Activated CD8-positive, alpha-beta memory T cell treated with anti-CD3 and anti-CD28 coated beads for 36 hours (primary cell): Measurements from ENCODE around the gene ARMC3. TPM values are rescaled to one million over a fixed set of nuclear protein-coding genes. Genes with fewer than 3 reads are reported as not detected.
"Not testable (repeated sequence)": the region's sequence is repeated elsewhere in the genome, so short reads cannot be mapped to it uniquely, and the experiment has no call there.

Experiments used
- CTCF ChIA-PET: fragments of 350-600 bp; sonication (Branson Sonifier 250); formaldehyde crosslinking; loops from one replicate; lab custom pipeline; 2021; ENCODE audit warnings: antibody characterized with exemption; lab: Charles Lee
- POLR2A ChIA-PET: fragments of 350-600 bp; sonication (Branson Sonifier 250); formaldehyde crosslinking; loops from one replicate; lab custom pipeline; 2021; ENCODE audit warnings: antibody characterized with exemption; lab: Charles Lee
- total RNA-seq, 2 experiments: library from RNA; stranded (reverse); gene quantifications; one replicate each; pipeline ENCODE4 v1.2.3, GENCODE V29; 2021

Gene ARMC3
- total RNA-seq, 2 experiments from 2014 or later, result not detected

GRCh38 chr10:22925088-22925487, 2.8 kb upstream of the ARMC3 start:
- ChIA-PET CTCF (no interaction called here), POLR2A (interaction anchor here (0.6 kb wide), 1 partner anchor 253 kb away, joined by 5 read pairs; no protein-coding TSS in a partner anchor)

DNA sequence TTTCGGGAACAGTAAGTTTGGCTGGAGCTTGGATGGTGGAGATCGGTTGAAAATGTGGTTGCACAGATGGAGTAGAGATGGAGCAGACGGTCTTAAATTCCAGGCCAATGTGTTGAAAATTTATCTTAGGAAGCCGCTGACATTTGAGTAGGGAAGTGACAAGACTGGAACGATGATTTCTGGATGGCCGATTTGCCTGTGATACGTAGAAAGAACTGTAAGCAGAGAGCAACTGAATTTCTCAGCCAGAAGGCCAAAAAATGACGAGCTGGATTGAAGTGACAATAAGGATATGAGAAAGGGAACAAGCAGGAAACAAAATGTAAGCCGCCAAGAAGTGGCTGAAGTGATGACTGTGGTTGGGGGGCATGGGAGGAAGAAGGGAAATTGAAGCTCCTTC, 687 bp upstream of the ARMC3 start:
- ChIA-PET CTCF (no interaction called here), POLR2A (no interaction called here)

DNA sequence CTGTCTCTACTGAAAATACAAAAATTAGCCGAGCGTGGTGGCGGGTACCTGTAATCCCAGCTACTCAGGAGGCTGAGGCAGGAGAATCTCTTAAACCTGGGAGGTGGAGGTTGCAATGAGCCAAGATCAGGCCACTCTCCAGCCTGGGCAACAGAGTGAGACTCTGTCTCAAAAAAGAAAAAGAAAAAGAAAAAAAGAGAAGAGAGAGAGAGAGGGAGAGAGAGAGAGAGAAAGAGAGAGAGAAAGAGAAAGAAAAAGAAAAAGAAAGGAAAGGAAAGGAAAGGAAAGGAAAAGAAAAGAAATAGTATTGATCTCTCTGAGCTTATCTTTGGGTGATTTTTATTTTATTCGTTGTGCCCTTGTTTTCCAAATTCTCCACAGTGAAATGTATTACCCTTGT, 1.2 kb downstream of the ARMC3 start:
- POLR2A ChIA-PET, CTCF ChIA-PET: not testable (repeated sequence)

GRCh38 chr10:22931948-22932347, 4.1 kb downstream of the ARMC3 start:
- CTCF ChIA-PET, result no interaction called here
- POLR2A ChIA-PET, result no interaction called here

- POLR2A ChIA-PET, result no interaction called here
- CTCF ChIA-PET, result no interaction called here
These were observed 4.9 kb downstream of the ARMC3 start for GRCh38 chr10:22932626-22933370.

- CTCF ChIA-PET, result no interaction called here
- POLR2A ChIA-PET, result no interaction called here
These were observed 6.9 kb downstream of the ARMC3 start for GRCh38 chr10:22934726-22935125.

DNA sequence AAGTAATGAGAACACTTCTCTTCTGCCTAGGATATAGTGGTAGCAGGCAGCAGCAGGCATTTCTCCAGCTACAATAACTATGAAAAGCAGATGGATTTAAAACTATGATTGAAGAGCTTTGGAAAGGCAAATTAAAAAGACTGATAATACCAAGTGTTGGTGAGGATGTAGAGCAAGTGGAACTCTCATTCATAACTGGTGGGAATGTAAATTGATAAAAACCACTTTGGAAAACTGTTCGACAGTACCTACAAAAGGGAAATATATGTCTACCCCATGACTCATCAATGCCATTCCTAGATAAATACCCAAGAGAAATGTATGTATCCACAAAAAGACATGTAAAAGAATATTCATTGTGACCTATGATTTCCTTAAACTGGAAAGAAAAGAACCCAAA, 14.6 kb downstream of the ARMC3 start:
- ChIA-PET CTCF (no interaction called here), POLR2A (no interaction called here)

- CTCF ChIA-PET, result interaction anchor here (0.5 kb wide), 1 partner anchor 345 kb away, joined by 3 read pairs; no protein-coding TSS in a partner anchor
- POLR2A ChIA-PET, result no interaction called here
These were observed 18.3 kb downstream of the ARMC3 start for GRCh38 chr10:22945934-22946673.

DNA sequence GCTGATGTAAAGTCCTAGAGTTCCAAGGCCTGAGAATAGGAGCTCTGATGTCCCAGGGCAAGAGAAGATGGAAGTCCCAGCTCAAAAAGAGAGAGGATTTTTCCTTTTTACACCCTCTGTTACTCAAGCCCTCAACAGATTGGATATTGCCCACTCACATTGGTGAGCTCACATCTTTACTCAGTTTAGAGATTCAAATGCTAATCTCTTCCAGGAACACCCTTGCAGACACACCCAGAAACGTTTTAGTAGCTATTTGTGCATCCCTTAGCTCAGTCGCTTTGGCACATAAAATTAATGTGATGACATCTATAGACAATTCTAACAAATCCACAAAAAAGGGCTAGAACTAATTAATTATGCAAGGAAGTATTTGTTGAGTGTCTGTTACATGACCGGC, 27.1 kb downstream of the ARMC3 start:
- CTCF ChIA-PET, result no interaction called here
- POLR2A ChIA-PET, result no interaction called here

DNA sequence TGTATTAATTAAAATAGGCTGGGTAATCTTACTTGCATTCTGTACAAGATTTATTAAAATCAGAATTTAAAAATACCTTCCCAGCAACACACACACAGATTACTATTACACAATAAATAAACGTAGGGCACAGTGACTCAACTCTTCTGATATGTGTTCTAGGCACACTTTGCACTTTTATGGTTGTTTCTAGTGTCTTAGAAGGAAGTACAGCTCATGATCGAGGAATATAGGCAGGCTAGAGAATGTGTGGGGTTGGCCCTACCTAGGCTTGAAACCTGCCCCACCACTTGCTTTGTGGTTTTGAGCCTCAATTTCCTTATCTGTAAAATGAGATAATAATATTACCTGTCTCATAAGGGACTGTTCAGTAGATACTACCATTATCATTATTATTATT, 30.5 kb downstream of the ARMC3 start:
- ChIA-PET CTCF (no interaction called here), POLR2A (no interaction called here)

DNA sequence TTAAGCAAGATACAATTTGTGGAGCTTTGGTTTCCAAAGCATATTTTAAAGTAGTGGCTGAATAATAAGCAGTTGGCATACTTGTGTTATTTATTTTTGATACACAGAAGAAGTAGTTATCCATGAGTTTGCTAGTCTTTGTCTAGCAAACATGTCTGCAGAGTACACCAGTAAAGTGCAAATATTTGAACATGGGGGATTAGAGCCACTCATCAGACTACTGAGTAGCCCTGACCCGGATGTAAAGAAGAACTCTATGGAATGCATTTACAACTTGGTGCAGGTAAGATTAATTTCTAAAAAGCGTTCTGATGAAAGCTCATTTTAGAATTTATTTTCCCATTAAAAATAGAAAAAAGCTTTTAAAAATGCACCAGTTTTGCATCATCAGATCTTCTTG, 31.4 kb downstream of the ARMC3 start:
- POLR2A ChIA-PET, result no interaction called here
- CTCF ChIA-PET, result interaction anchor here (0.6 kb wide), 1 partner anchor 398 kb away, joined by 3 read pairs; no protein-coding TSS in a partner anchor

DNA sequence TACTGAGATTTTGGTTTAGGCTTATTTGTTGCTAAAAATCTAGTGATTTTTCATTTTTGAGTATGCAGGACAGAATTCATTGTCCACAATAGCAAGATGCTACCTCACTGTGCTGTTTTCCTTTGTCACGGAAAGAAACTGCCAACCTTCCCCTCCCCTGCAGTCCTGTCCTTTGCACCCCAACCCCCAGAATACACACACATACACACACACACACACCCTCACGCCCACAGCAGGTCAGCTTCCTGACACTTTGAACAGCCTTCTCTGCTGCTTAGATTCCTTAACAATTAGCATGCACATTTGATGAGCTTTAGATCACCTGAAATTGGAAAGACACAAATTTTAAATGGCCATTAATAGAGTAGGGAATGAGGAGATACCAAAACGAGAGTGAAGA, 32.1 kb downstream of the ARMC3 start:
- POLR2A ChIA-PET, result no interaction called here
- CTCF ChIA-PET, result interaction anchor here (0.6 kb wide), 1 partner anchor 399 kb away, joined by 3 read pairs; no protein-coding TSS in a partner anchor

DNA sequence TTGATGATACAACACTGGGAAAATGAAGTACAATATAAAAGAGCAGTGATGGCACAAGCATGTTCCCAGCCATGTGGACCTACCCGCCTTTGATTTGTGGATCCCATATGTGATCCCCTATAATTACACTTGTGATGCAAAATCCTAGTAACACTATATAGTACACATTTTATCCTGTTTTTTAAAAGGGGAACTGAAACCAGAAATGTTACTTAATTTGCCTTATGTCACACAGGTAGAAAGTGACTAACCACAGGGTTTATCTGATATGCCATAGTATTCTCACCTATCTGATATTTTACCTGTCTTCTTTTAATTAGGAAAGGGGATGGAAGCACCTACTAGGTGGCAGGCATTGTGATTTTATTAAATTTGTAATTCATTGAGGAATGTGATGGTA, 35.0 kb downstream of the ARMC3 start:
- ChIA-PET CTCF (no interaction called here), POLR2A (no interaction called here)

DNA sequence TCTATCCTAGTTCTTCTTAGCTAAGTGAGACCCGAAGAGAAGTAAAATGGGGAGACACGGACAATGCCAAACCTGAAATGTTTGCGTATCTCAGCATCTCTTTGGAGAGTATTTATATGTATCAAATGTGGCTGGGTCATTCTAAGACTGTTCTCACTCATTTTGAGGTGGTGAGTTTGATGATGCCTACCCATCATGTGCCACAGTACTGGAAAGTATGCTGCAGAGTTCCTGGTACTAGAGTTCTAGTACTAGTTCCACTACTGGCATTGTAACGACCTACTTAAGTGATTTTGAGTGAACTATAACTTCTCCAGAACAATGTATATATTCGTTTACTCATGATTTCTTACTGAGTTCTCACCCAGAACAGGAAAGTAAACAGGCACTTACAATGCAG, 41.9 kb downstream of the ARMC3 start:
- POLR2A ChIA-PET, result no interaction called here
- CTCF ChIA-PET, result no interaction called here

- ChIA-PET POLR2A (no interaction called here), CTCF (interaction anchor here (0.6 kb wide), 1 partner anchor 186 kb away, joined by 3 read pairs; no protein-coding TSS in a partner anchor)
These were observed 48.7 kb downstream of the ARMC3 start for GRCh38 chr10:22976534-22976933.

DNA sequence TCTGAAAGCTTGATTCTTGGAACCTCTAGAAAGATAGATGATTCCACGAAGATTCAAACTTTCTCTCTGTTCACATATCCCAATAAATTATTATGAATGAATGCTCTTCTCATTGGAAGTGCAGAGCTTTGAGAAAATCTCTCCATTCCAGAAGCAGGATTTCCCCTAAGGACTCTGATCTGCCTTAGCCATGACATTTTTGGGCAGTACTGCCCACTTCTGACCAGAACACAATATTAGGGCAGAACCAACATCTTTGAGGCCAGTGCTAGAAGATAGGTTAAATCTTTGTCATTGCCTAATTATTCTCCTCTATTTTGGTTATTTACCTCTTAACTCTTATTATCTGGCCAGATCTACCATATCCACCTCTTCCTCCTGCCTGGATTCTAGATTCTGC, 49.9 kb downstream of the ARMC3 start:
- POLR2A ChIA-PET, result no interaction called here

DNA sequence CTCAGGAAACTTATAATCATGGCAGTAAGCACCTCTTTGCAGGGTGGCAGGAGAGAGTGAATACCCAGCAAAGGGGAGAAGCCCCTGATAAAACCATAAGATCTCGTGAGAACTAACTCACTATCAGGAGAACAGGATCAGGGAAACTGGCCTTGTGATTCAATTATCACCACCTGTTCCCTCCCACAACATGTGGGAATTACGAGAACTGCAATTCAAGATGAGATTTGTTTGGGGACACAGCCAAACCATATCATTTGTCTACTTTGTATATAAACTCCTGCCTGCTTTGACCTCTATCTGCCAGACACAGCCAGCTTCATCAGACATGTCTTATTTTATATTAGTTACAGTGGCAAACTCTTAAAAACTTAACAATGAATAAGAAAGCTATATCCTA, 50.4 kb downstream of the ARMC3 start:
- CTCF ChIA-PET, result interaction anchor here (0.6 kb wide), 1 partner anchor 1402 kb away, joined by 4 read pairs; no protein-coding TSS in a partner anchor
- POLR2A ChIA-PET, result no interaction called here

More for the DNA sequence above, 49.9 kb downstream of the ARMC3 start:
- CTCF ChIA-PET, result no interaction called here

DNA sequence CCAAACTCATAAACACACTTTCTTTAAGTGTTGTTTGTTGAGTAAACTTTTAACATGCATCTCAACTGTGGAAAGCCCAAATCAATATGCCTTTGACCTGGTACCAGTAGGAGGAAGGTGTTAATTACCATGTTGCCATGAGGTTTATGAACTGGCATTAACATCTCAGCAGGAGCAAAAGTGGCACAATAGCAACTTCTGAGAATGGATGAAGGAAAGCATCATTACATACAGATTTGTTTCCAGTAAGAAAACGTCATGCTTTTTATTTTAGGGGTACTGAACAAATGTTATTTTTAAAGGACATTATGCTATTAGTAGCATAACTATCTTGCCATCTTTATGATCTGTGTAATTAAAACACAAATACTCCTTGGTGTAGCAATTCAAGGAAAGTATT, 51.1 kb downstream of the ARMC3 start:
- CTCF ChIA-PET, result interaction anchor here (0.9 kb wide), 1 partner anchor 9 kb away, joined by 3 read pairs; no protein-coding TSS in a partner anchor
- POLR2A ChIA-PET, result no interaction called here

- ChIA-PET CTCF (no interaction called here), POLR2A (no interaction called here)
These were observed 53.0 kb downstream of the ARMC3 start for GRCh38 chr10:22980822-22981221.

GRCh38 chr10:22984066-22984465, 56.2 kb downstream of the ARMC3 start:
- CTCF ChIA-PET, result no interaction called here
- POLR2A ChIA-PET, result no interaction called here
